AML-193 (cell line): ENCODE measurements around the gene SOWAHC.
"Not testable (repeated sequence)": the region's sequence is repeated elsewhere in the genome, so short reads cannot be mapped to it uniquely, and the experiment has no call there.

Experiments used
- DNase-seq, 2 experiments: peaks; one replicate each; lab custom pipeline; 2025; lab: John Stamatoyannopoulos, UW

Gene SOWAHC

DNA sequence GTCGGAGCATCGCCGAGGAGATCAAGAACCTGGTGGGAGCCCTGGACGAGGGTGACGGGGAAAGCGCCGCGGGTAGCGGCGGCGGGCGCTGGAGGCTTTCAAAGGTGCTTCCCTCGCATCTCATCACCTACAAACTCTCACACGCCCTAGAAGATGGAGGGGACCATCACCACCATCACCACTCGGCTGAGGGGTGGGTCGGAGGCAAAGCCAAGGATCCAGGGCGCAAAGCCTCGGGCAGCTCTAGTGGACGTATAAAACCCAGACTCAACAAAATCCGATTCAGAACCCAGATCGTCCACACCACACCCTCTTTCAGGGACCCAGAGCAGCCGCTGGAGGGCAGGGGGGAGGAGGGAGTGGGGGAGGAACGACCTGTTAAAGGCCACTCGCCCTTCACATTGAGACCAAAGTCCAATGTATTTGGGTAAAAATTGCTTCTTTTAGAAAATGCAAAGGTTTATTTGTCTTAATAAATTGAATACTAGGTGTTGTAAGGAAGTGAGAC, 1.5 kb downstream of the SOWAHC start:
- DNase-seq: no peak

DNA sequence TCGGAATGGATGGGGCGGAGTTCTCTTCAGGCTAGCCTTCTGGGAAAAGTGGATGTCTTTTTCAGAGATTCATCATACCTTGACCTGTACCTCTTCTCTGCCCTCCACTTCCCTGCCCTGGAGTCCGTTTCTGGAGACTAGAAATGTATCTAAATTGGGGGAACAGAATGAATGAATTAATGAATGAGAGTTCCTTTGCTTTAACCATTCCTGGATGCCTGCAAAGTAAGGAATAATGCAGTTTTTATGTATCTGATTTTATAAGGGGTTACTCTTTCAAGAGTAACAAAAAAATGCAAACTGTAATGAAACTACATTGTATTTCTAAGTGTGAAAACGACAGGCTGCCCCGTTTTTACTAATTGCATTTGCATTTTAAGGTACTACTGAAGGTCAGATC, 2.0 kb downstream of the SOWAHC start:
- DNase-seq: no peak

DNA sequence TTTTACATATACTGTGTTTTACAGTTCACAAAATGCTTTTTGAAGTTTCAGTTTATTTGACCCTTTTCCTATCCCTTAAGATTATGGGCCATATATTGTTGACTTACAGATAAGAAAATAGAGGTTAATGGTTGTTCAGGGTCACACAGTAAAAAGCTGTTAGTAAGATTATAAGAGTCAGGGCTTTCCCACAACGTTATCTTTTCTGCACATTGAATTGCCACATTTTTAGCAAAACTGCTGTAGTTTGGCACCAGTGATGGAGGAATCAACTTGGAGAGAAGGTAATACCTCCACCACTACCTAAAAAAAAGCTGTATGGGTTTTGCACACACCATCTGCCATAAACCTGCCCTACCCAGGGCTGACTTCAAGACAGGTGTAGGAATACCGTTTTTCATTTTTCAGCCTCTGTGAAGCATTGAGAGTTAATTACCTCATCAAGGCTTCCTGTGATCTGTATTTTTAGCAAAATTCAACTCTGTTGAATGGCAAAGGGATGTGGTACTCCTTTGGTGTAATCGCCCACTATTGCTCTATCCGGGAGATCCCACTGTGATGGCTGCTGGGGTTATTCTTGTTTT, 5.0 kb downstream of the SOWAHC start:
- no peak for DNase-seq

DNA sequence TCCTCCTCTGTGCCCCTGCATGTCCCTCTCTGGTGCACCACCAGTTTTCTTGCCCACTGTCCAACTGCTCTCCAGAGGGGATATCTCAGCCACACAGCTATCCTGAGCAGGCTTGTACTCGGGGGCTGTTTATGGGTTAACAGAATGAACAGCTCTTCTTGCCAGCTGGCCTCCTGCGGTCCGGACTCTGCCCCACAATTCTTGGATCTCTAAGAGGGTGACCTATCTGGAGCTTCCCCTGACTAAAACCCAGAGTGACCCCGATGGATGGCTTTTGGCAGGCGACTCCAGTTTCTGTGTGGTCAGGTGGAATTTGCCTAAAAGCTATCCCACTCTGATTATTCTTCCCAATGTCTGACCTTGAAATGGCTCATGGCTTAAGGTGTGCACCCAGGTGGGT, 9.1 kb downstream of the SOWAHC start:
- DNase-seq: no peak

DNA sequence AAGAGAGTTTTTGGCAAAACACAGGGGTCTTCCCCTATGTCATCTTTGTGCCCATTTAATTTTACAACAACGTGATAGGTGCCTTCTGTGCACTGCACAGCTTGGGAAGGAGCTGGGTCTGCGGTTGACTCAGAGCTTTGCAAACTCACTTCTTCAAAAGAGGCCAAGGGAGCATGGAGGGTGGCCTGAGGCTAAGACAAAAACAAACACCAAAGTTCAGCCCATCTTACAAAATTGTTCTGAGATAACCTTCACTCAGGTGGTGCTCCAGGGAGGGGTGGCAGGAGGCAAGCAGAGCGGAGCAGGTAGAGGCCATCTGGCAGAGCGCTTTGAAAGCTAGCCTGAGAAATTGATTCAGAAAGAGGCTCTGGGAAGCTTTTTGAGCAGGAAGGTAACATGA, 9.8 kb downstream of the SOWAHC start:
- DNase-seq: no peak

DNA sequence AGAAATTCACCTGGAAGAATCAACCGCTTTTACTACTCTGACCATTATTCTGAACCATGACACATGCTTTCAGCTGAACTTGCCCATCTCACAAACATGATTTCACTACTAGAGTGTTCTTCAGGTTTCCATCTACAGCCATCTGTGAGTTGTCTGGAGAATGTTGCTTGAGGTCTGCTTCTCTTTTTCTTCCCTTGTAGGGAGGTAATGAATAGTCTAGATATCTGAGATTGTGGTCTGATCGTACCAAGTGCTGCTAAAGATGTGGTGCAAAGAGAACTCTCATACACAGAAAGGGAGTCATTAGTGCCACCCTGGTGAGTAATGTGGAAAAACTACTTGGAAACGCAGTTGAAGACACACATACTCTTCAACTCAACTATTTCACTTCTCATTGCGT, 10.2 kb downstream of the SOWAHC start:
- no peak for DNase-seq

DNA sequence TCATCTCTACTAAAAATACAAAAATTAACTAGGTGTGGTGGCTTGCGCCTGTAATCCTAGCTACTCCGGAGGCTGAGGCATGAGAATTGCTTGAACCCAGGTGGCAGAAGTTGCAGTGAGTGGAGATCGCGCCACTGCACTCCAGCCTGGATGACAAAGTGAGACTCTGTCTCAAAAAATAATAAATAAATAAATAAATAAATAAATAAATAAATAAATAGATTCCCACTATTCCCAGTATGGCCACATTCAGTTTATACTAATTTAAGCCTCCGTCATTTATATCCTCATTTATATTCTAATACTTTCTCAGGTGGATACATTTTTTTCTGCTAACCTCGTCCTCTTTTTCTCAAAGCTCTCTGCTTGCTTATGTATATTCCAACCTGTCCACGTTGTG, 14.2 kb downstream of the SOWAHC start:
- DNase-seq: not testable (repeated sequence)

DNA sequence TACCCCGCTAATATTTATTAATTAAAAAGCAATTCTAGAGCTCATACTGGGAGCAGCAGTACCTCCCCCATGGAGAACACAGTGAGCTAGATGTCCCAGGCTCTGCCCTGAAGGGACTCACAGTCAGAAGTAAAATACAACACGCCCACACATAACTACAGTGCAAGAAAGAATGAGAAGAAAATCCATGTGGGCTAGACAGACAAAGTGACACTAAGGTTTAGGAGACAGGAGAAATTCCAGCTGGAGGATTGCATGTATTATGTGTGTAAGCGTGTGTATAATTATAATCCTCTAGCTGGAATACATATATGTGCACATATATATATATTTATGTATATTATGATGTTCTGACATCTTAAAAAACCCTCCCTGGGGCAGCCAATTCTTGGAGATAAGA, 15.7 kb downstream of the SOWAHC start:
- no peak for DNase-seq

DNA sequence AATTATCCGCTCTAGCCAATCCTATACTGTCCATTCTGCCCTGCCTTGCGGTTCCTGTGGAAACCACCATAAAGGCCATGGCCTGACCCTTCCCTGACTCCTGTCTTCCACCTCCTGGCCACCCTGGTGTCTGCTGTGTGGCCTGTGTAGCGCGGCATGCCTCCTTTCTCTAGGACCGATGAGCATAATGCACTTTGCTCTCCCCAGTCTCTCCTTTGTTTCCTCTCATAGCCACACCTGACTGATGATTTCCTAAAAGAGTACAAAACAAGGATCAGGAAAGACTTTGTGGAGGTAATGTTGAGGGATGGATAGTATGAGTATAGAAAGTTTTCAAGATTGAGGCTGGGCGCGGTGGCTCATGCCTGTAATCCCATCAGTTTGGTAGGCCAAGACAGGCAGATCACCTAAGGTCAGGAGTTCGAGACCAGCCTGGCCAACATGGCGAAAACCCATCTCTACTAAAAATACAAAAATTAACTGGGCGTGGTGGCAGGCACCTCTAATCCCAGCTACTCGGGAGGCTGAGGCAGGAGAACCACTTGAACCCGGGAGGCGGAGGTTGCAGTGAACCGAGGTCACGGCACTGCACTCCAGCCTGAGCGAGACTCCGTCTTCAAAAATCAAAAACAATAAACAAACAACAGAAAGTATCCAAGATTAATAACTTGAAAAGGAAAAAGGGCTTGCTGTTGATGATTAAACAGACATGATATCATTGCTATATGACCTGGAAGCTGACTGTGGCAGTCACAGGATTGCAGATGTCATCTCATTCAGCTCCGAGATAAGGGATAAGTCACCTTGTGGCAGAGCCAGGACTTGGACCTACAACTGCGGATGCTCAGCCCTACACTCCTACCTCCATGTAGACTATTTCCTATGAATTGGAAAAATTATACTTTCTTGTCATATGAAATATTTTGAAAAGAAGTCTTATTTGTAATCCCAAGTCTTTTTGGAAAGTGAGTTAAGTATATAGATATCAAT, 16.6 kb downstream of the SOWAHC start:
- no peak for DNase-seq

DNA sequence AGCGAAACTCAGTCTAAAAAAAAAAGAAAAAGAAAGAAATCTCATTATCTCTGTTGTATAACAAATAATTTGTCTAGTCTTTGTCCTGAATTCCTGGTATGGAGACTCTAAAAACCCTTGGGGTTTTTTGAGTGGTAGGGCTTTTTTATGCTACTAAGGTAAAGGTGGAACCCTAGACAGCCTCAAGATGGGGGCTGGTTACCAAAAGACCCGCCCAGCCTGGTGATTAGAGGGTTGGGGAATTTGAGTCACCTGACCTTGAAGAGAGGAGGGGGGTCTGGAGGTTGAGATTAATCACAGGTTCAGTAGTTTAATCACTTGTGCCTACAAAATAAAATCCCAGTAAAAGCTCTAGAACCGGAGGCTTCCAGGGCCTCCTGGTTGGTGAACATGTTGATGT, 17.6 kb downstream of the SOWAHC start:
- DNase-seq: no peak

DNA sequence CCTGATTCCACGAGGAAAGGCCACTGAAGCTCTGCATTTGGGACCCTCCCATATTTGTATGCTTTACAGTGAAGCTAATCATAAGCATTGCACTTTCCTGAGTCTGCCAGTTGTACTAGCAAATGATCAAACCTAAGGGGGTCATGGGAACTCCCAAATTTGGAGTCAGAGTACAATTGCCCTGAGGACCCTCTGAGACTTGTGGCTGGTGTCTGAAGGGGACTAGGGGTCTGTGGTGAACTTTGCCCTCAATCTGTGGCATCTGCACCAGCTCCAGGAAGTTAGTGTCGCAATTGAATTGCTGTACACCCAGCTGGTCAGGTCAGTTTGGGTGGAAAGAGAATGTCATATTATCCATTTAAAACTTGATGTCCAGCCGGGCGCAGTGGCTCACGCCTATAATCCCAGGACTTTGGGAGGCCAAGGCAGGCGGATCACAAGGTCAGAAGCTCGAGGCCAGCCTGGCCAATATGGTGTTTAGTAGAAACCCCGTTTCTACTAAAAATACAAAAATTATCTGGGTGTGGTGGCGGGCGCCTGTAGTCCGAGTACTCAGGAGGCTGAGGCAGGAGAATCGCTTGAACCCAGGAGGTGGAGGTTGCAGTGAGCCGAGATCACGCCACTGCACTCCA, 18.1 kb downstream of the SOWAHC start:
- DNase-seq: peak in 1 of 2 experiments; percentile 6

DNA sequence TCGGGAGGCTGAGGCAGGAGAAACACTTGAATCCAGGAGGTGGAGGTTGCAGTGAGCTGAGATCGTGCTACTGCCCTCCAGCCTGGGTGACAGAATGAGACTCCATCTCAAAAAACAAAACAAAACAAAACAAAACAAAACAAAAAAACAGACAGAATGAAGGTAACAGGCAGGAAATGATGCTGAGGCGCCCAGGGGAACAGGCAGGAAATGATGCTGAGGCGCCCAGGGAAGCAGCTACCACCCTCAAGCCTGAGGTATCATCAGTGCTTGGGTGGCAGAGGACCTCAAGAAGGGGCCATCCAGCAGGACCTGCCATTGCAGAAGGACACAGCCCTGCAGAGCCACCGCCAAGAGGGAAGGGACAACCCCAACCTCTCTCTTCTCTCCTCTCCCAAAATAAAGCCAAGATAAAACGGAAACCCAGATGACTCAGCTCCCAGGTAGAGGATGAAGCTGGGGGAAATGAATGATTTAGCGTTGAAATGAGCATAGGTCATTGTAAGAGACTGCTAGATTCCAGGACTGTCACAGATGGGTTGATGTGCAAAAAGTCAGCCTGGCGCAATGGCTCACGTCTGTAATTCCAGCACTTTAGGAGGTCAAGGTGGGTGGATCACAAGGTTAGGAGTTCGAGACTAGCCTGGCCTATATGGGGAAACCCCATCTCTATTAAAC, 19.3 kb downstream of the SOWAHC start:
- no peak for DNase-seq

DNA sequence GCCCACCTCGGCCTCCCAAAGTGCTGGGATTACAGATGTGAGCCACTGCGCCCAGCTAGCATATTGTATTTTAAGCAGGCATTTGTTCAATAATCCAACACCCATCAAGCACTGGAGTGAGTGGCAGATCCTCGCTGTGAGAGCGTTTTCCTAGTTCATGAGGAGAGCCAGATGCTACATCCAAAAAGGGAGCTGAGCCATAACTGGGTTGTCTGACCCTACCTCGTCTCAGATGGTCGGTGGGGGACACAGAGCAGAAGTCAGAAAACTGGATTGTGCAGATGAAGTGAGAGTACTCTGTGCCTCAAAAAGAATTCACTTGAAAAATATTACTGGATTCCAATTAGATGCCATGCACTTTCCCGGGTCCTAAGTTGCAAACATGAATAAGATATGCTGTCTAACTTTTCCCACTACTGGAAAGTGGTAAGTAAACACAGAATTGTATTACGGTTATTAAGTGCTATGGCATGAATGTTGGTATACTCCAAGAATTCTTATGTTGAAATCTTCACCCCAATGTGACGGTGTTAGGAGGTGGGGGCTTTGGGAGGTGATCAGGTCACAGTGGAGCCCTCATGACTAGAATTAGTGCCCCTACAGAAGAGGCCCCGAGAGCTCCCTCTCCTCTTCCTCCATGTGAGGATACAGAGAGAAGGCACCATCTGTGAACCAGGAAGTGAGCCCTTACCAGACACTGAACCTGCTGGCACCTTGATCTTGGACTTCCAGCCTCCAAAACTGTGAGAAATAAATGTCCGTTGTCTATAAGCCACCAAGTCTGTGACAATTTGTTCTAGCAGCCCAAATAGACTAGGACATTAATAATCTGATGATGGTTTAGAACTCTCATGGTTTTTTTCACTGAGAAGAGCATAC, 21.5 kb downstream of the SOWAHC start:
- no peak for DNase-seq

DNA sequence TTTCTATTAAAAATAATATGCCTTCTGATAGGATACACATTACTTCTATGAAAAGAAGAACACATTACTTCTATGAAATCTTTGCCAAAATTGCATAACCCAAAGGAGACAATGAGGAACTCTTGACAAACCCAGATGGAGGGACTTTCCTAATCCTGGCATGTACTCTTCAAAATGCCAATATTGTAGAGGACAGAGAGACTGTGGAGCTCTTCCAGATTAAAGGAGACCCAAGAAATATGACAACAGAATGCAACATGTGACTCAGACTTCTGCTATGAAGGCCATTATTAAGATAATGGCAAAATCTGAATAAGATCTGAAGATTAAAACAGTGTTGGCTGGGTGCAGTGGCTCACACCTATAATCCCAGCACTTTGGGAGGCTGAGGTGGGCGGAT, 22.2 kb downstream of the SOWAHC start:
- peak; percentile 71 to 81 for DNase-seq

DNA sequence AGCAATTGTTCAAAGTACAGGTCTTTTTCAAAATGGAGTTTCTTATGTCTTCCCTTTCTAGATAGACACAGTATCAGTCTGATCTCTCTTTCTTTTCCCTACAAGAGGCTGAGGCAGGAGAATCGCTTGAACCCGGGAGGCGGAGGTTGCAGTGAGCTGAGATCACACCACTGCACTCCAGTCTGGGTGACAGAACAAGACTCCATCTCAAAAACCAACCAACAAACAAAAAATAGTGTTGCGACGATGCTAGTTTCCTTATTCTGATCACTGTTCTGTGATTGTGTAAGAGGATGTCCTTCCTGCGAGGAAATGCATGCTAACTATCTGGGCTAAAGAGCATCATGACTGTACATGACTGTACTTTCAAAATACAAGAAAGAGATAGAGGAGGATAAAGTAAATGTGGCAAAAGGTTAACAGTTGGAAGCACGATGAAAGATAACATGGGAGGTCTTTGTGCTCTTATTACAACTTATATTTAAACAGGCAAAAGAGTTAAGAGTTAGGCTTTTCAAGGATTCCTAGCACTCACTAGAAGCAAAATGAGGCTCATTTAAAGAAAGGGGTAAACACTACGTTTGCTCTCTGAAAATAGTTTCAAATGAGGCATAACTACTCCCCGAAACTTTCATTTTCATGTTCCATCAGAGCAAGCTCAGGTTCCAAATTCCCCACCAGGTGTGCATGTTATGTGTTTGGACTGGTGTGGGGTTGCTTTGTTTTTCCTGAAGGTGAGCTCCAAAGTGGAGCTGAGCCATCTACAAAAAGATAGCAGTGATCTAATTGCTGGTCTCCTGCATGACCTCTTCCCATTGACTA, 23.8 kb downstream of the SOWAHC start:
- DNase-seq: peak; percentile 68 to 69

DNA sequence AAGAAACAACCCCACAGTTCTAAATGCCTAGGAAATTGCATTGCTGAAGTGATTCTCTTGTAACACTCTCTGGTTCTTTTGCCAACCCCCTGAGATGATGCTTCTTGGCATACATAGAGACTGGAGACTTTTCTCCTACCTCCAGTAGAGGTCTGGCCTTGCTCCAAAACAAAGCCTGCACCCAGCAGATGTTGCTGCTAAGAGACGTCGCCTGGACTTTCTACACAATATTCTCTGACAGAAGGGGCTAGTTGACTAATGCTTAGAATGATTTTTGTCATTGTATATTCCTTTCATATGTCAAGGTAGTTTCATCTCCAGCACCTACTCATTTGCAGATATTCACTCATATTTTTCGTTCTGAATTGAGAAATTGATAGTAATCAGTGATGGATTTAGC, 24.6 kb downstream of the SOWAHC start:
- DNase-seq: no peak

DNA sequence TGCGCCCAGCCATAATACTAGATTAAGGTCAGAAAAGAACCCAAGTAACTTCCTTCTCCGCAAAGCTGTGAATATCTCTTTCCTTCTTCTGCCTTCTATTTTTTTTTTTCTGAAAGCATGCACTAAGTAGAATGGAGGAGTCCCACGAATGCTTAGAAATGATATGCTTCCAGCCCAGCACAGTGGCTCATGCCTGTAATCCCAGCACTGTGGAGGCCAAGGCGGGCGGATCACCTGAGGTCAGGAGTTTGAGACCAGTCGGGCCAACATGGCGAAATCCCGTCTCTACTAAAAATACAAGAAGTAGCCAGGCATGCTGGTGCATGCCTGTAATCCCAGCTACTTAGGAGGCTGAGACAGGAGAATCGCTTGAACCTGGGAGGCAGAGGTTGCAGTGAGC, 25.8 kb downstream of the SOWAHC start:
- DNase-seq: not testable (repeated sequence)

DNA sequence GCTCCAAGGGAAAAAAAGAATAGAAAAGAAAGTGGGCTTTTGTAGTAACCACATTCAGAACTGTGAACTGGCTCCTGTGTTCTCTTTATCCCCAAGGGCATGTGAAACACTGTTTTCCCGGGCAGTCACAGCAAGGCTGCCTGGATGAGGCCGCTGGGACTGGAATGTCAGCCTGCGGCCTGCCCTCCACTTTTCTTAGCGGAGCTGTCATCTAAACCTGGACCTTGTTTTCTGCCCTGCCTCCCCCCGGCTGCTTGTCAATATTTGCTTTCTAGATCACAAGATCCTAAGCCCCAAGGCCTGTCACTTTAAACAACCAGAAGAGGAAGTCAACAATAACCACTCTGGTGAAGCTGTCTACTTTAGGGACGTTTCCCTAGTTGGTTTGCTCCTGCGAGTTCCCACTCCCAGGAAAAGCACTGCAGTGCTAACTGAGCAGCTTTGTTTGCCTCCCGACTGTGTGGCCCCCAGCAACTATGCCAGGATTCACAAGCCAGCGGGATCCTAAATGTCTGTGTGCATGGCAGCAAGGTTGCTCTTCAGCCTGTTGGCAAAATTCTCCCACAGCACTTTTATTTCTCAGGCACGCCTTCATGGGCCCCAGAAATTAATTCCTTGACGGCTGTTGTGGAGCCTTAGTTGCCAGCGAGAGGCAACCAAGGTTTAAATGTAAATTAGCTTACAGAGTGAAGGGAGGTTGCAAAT, 30.6 kb downstream of the SOWAHC start:
- peak in 1 of 2 experiments; percentile 5 for DNase-seq

DNA sequence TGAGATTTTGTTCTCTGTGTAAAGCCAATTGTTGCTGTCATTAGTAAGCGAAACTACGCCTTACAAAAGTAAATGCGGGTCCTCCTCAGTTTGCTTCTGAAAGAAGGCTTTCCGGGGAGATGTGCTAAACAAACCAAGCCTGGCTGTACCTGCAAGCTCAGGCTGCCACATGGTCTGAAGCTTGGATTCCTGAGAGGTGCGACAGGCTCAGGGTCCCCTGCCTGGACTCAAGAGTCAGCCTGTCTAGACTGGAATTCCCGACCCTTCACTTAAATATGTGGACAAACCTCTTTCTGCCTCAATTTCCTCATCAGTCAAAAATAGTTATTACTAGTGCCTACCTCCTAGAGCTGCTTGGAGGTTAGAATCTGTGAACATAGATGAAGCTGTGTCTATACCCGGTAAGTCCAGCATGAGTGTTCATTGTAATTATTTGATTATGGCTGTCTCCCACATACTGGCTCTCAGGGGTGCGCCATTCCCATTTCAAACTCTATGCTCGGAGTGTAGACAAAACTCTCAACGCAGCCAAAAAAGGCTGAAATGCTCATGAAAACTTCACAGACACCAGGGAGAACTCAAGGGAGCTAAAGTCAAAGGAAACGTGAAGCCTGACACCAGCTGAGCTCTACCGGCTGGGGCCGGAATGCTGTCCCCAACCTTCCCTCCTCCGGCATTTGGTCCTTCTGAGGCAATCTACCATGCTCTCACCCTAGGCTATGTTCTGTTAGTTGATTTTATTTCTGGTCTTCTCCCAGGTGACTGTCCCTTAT, 31.4 kb downstream of the SOWAHC start:
- no peak for DNase-seq
